EL (cell line): Measurements from ENCODE around the gene RBMS1.

ENCODE experiments used
- DNase-seq: peaks from one replicate; pipeline ENCODE4 v3.0.0-alpha.2; 2016

The RBMS1 gene

DNA sequence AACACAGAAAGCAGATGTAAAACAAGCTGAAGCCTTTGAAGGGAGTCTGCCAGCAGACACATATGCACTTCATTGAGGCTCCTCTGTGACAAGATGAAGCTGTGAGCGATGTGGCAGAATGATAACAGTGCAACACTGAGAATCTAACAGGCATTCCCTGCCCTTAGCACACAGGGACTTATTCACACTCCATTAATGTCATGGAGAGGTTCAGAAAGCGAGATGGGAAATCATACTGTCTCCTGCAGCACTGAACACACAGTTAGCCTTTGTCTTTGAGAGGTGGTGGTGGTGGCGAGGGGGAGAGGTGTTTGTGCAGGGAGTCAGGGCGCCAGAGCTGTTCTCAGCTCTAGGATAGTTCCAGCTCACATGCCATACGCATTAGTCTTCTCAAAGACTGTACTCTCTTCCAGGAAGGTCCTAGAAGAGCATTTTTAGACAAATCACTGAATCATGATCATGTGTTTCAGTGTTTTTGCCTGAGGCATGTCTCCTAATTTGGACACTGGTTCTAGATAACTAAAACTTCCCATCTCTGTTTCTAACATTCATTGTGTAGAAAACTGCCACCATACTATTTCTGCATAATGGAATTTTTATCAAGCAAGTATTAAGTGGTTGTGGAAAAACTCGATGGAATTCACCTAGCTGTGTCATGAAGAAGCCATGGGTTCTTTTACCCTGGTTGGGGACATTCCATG is 200.1 kb downstream of the RBMS1 start:
- peak; percentile 93 for DNase-seq

DNA sequence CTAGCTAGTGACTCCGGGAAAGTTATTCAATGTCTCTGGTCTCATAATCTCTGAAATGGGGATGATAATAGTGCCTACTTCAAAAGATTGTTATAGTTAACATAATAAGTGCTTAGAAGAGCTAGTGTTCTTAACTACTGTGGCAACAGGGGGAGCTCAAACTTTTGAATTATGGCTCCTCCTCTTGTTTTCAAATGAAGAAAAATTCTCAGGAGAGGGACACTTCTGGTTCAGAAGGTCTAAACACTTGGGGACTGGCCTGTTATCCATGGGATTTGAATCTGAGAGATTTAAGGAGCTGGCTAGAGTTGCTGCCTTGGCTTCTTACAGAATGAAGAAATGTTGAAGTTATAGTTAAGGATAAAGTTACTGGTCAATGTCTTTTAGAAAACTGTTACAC is 201.4 kb downstream of the RBMS1 start:
- DNase-seq: no peak

GRCh38 chr2:160291382-160291781 is 202.2 kb downstream of the RBMS1 start:
- DNase-seq: no peak

DNA sequence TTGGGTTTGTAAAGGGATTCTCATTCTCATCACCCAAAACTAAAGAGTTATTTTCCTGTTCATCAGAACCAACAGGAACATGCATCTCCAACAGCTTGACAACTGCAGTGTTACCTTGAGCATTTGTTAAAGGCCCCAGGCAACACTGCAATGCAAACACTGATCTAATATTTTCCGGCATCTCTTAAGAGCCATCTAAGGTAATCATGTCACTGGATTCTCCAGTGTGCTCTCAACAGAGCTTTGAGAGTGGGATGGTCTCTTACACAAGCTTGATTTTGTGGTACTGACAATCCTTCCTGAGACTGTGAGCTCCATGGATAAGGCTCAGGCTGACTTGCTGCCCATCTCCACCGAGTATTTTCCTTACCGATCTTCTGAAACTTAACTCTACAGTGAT is 203.0 kb downstream of the RBMS1 start:
- DNase-seq: no peak

DNA sequence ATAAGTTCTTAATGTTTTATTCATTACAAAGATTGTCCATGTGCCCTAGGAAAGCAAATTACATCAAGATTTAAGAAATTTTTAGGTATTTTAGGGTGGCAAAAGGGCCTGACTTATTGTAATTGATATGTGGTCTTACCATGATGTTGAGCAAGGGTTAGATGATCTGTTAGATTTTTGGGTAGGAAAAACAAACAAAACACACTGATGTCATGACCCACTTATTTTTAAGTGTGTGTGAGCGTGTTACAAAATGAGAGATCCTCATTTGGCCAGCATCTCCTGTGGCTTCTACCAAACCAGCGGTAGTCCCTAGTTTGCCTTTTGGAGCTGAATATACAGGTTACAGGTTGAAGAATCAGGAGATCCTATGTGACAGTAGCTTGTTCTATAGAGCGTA is 203.8 kb downstream of the RBMS1 start:
- DNase-seq: no peak

DNA sequence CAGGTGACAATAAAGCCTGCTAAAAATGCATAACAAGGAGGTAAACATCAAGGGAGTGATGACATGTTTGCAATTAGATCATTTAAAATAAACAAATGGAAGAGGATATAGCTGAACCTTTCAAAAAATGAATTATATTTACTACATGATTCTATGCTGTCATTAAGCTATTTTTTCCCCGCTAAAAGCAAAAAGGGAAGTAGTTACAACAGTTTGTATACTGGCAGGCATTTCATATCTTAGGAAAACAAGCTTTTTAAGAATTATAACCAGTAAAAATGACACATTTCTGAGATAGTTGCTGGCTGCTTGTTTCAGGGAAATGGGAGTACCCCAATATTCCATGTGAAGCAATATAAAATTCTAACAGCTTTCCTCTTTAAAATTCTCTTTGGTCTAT is 204.5 kb downstream of the RBMS1 start:
- DNase-seq: no peak

DNA sequence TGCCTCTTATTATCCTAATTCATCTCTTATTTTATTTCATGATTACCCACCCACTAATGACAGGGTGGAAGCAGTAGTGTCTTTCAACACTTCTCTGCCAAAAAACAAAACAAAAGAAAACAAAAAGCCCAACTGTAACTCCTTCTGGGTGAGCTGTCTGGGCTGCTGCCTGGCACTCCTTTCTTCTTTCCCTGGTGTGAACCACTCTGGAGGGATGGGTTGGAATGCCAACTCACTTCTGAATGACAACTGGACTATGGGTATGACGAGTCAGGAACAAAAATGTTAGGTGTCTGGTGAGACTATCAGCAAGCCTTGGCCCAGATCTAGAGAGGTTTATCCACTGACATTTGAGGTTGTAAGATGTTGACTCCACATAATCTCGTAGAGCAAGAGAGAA is 205.3 kb downstream of the RBMS1 start:
- DNase-seq: no peak

DNA sequence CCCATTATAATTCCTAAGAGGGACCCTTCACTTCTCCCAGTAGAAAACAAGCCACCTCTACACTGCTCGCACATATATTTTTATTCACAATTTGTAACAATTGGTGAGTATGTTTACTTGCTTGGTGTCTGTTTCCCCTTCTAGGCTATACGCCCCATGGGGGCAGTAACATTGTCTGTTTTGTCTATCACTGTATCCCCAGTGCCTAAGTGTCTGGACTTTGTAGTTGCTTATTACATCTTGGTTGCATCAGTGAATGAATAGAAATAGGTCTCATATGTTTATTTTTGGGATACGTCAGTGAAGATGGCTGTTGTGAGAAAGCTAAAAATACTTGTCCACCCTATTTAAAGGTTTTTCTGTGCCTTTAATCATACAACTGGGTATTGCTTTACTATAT is 206.1 kb downstream of the RBMS1 start:
- no peak for DNase-seq

DNA sequence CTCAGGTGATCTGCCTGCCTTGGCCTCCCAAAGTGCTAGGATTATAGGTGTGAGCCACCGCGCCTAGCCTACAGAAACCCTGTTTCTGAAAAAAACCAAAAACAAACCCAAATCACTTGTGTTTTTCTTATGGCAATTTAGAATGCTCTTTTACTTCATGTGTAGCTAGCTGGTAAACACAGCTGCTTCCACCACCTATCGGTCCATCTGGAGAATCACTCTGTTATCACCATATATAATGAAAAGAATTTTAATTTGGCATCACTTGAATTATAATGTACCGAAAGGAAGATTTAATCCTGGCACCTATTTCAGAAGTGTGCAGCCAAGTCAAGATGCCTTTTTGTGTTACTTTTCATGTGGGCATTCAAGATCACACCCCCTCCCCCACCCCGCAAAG is 207.1 kb downstream of the RBMS1 start:
- no peak for DNase-seq

DNA sequence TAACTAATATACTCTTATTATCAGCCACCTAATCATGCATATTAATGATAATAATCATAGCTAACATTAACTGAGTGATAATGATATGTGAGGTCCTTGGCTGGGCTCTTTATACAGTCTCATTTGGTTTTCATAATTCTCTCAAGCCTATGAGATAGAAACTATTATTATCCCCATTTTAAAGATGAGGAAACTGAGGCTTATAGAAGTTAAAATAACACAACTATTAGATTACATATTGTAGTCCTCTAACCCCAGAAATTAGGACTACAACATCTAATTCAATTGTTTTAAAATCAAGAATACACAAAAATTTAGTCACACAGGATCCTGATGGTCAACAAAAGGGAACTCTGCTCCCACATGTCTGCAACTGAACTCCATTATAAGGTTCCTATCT is 209.9 kb downstream of the RBMS1 start:
- DNase-seq: no peak

- DNase-seq: no peak
Measured at GRCh38 chr2:160282063-160282580, 211.5 kb downstream of the RBMS1 start.

GRCh38 chr2:160281213-160281612 is 212.4 kb downstream of the RBMS1 start:
- no peak for DNase-seq

- peak; percentile 79 for DNase-seq
Measured at GRCh38 chr2:160279813-160280465, 213.7 kb downstream of the RBMS1 start.

DNA sequence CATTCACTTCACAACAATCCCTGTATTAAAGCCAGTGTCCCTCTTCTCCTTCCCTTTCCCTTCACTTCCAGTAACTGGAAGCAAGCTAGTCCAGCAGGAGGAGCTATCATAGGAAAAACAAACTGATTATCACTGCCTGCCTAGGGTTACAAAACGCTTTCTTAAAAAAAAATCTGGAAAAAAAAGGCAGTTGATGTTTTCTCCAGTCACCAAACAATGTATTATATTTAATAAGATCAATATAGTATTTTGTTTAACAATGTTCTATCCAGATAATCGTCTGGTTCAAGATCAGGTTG is 214.8 kb downstream of the RBMS1 start:
- peak; percentile 25 for DNase-seq

GRCh38 chr2:160278101-160278878 is 215.3 kb downstream of the RBMS1 start:
- no peak for DNase-seq

DNA sequence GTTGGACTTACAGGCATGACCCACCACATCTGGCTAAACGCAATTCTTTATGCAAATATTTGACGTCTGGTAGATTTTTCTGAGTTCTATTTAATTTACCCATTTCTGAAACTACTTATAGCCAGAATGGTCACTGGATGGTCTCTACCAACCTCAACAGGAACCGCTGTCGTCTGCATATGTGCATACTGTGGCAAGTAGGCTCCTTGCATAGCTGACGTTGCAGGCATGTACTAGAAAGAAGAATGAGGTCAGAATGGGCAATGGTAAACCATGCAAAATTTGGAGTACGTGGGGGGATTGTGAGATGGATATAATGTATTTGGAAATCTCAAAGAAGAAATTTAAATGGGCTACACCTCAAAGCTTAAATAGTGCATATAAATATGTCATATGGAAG is 216.5 kb downstream of the RBMS1 start:
- no peak for DNase-seq

GRCh38 chr2:160275656-160276055 is 218.0 kb downstream of the RBMS1 start:
- DNase-seq: no peak

DNA sequence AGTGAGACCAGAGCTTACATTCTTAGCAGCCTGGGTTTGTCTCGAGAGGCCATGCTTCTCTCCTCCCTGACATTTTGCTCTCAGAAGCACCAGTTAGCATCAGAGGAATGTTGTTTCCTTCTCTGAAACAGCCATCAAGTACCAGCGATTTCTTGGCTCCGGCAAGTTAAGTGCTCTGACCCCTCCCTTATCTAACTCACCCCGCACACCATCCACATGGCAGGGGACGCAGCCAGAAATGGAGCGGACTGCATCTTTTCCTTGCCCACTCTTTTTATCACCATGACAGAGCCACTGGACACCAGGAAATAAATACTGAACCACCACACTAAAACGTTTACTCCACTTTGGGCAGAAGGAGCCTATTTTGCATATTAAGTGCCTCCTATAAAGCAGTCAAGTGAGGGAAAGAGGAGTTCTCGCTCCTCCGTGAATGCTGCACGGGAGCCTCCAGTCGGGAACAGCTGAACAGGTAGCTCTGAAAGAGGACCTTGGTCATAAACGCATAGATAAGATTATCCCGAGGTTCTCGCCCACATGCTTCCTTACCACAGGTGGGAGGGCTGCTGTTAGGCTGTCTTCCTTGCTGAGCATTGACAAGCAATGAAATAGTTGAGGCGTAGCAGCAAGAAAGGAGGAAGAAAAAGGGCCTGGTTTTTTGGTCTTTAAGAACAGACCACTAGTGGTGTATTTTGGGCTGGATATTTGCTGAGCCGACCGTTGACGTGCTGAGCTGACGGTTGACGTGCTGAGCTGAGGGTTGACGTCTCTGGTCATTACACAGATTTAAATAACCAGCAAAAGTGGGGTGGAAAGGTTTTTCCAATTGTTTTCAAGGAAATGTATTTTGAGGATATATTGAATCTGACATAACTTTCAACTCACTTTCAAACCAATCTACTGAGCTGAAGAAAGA is 222.2 kb downstream of the RBMS1 start:
- DNase-seq: no peak

- peak; percentile 84 for DNase-seq
Measured at GRCh38 chr2:160270571-160271113, 223.0 kb downstream of the RBMS1 start.

- peak; percentile 98 for DNase-seq
Measured at GRCh38 chr2:160269803-160270570, 223.6 kb downstream of the RBMS1 start.

GRCh38 chr2:160269365-160269764 is 224.2 kb downstream of the RBMS1 start:
- no peak for DNase-seq
